ENCODE results near the gene DDX60. TPM values are rescaled to one million over a fixed set of nuclear protein-coding genes. Genes with fewer than 3 reads are reported as not detected.

DDX60 gene
- total RNA-seq: 18.9 and 24.8 TPM in 2 replicates

DNA sequence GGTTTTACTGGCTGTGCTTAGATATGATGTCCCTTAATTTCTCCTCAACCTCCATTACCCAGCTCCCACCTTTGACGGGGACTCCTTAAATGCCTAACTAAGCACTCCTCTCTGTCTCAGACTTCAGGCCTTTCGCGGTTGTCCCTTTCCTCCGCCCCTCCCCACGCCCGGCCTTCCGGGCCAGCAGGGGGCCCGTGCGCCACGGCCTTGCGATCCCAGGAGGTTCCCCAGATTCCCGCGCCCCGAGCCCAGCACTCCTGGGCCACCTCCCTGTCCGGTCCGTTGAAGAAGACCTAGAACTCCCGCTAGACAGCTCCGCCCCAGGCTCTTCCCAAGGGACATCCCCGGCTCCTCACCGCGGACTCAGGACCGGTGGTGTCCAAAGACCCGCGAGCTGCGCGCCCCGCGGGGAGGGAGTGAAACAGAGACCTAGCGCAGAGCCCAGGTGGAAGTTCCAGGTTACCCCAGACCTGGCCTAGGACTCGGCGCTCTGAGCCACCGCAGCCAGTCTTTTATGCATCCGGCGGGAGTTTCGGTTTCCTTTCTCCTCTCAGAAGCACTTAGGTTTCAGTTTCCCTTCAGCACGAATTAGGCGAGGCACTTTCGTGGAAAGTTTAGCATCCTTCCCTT, at the start of gene DDX60:
Gene DDX60, minus strand, starts transcription at position 487 of the 630 bp plus-strand sequence. CDS start 7,493 bp downstream, outside the sequence.

Other genes with a start within 250 kb of the DDX60 start
- gene ANXA10, start 226.2 kb downstream of the DDX60 start, total RNA-seq: 0.11 TPM in 1 of 2 replicates, not detected in the other
- 15.1 and 22.8 TPM in 2 replicates for gene DDX60L, start 161.7 kb upstream of the DDX60 start, total RNA-seq
- gene PALLD, start 178.3 kb upstream of the DDX60 start, total RNA-seq: 13.1 and 20.8 TPM in 2 replicates

Data from dermis lymphatic vessel endothelial cell (primary cell).